Measurements from ENCODE around the gene ARL15. TPM values are rescaled to one million over a fixed set of nuclear protein-coding genes. Genes with fewer than 3 reads are reported as not detected.
A peak's percentile ranks its signal among the peaks of the same experiment; 100 is the strongest.

ARL15 gene
- total RNA-seq, 1 experiment from 2014 or later = 0.50 TPM

GRCh38 chr5:54217826-54218503, 92.4 kb downstream of the ARL15 start:
- H3K4me3 ChIP-seq = no peak overlapping the region
- H3K4me1 ChIP-seq (replicated peaks; ENCODE audit: insufficient read depth) = no peaks in the 10 kb centered on the region
- H3K27ac ChIP-seq = no peak overlapping the region
- no peaks in the 10 kb centered on the region for H3K9me3 ChIP-seq (ENCODE audit: insufficient read depth, low read depth)
- no peaks in the 10 kb centered on the region for H3K79me2 ChIP-seq (ENCODE audit: low read depth)
- no peak overlapping the region for H3K4me2 ChIP-seq
- H2AFZ ChIP-seq = no peak overlapping the region
- ChIA-PET POLR2A (ENCODE audit: unreplicated experiment) (no interaction called here), CTCF (interaction anchor here (0.7 kb wide), 1 partner anchor 1078 kb away, joined by 4 read pairs; no protein-coding TSS in a partner anchor)
- peak; percentile 2 to 44 for DNase-seq
- H3F3A ChIP-seq (ENCODE audit: insufficient read depth, low read depth) = no peaks in the 10 kb centered on the region
- BruUV-seq (replicated peaks) = no TSS peak
- H3K9me2 ChIP-seq (ENCODE audit: insufficient read depth) = no peaks in the 10 kb centered on the region
- TF ChIP-seq CTCF (conservative IDR thresholded peaks at IDR 0.05) = peak; percentile 76
- TF ChIP-seq EZH2 (IDR thresholded peaks at IDR 0.05; ENCODE audit: low read depth) = no peak
- intact Hi-C loops (cut with micrococcal nuclease; ENCODE audit: unreplicated experiment) = loop anchor here (2.0 to 5.0 kb wide), 3 partner anchors 739 to 1046 kb away; no protein-coding TSS in a partner anchor
- no peaks in the 10 kb centered on the region for H4K20me1 ChIP-seq (ENCODE audit: insufficient read depth)
- no peaks in the 10 kb centered on the region for H3K27me3 ChIP-seq (ENCODE audit: insufficient read depth, low read depth)
- no peaks in the 10 kb centered on the region for H3K36me3 ChIP-seq (ENCODE audit: low read depth)

- no peak overlapping the region for H3K4me2 ChIP-seq
These were observed 95.1 kb downstream of the ARL15 start for GRCh38 chr5:54215233-54215736.

GRCh38 chr5:54214722-54215121, 95.7 kb downstream of the ARL15 start:
- Histone ChIP-seq H3K27me3 (ENCODE audit: insufficient read depth, low read depth) (no peaks in the 10 kb centered on the region), H2AFZ (no peak overlapping the region), H3K27ac (no peak overlapping the region), H3F3A (ENCODE audit: insufficient read depth, low read depth) (no peaks in the 10 kb centered on the region), H3K4me3 (no peak overlapping the region), H3K79me2 (ENCODE audit: low read depth) (no peaks in the 10 kb centered on the region), H4K20me1 (ENCODE audit: insufficient read depth) (no peaks in the 10 kb centered on the region), H3K9me3 (ENCODE audit: insufficient read depth, low read depth) (no peaks in the 10 kb centered on the region), H3K4me2 (no peak overlapping the region), H3K36me3 (ENCODE audit: low read depth) (no peaks in the 10 kb centered on the region), H3K4me1 (replicated peaks; ENCODE audit: insufficient read depth) (no peaks in the 10 kb centered on the region), H3K9me2 (ENCODE audit: insufficient read depth) (no peaks in the 10 kb centered on the region)
- no peak for DNase-seq
- intact Hi-C loops (cut with micrococcal nuclease; ENCODE audit: unreplicated experiment) = loop anchor here (5.0 kb wide), 2 partner anchors 952 to 1042 kb away; no protein-coding TSS in a partner anchor
- ChIA-PET CTCF (interaction anchor here (0.6 kb wide), 1 partner anchor 96 kb away, joined by 5 read pairs; the partner anchor contains the start of gene ARL15), POLR2A (ENCODE audit: unreplicated experiment) (no interaction called here)
- no TSS peak for BruUV-seq (replicated peaks)
- TF ChIP-seq EZH2 (IDR thresholded peaks at IDR 0.05; ENCODE audit: low read depth) = no peak
- TF ChIP-seq CTCF (conservative IDR thresholded peaks at IDR 0.05) = no peak

More at GRCh38 chr5:54215233-54215736, 95.1 kb downstream of the ARL15 start:
- ChIA-PET POLR2A (ENCODE audit: unreplicated experiment) (interaction anchor here (0.6 kb wide), 1 partner anchor 1106 kb away, joined by 7 read pairs; the partner anchor contains the start of gene MOCS2), CTCF (interaction anchor here (0.6 kb wide), 1 partner anchor 95 kb away, joined by 5 read pairs; the partner anchor contains the start of gene ARL15)
- Histone ChIP-seq H3K9me2 (ENCODE audit: insufficient read depth) (no peaks in the 10 kb centered on the region), H3K36me3 (ENCODE audit: low read depth) (no peaks in the 10 kb centered on the region), H2AFZ (no peak overlapping the region), H3K79me2 (ENCODE audit: low read depth) (no peaks in the 10 kb centered on the region), H3K27ac (no peak overlapping the region), H3K27me3 (ENCODE audit: insufficient read depth, low read depth) (no peaks in the 10 kb centered on the region), H3K4me3 (no peak overlapping the region), H3K4me1 (replicated peaks; ENCODE audit: insufficient read depth) (no peaks in the 10 kb centered on the region), H3F3A (ENCODE audit: insufficient read depth, low read depth) (no peaks in the 10 kb centered on the region), H4K20me1 (ENCODE audit: insufficient read depth) (no peaks in the 10 kb centered on the region), H3K9me3 (ENCODE audit: insufficient read depth, low read depth) (no peaks in the 10 kb centered on the region)
- TF ChIP-seq CTCF (conservative IDR thresholded peaks at IDR 0.05) (no peak), EZH2 (IDR thresholded peaks at IDR 0.05; ENCODE audit: low read depth) (no peak)
- intact Hi-C loops (cut with micrococcal nuclease; ENCODE audit: unreplicated experiment) = loop anchor here (5.0 kb wide), 2 partner anchors 953 to 1043 kb away; no protein-coding TSS in a partner anchor
- BruUV-seq (replicated peaks) = no TSS peak
- no peak for DNase-seq
